ENCODE results near the gene AHRR.

Gene AHRR

DNA sequence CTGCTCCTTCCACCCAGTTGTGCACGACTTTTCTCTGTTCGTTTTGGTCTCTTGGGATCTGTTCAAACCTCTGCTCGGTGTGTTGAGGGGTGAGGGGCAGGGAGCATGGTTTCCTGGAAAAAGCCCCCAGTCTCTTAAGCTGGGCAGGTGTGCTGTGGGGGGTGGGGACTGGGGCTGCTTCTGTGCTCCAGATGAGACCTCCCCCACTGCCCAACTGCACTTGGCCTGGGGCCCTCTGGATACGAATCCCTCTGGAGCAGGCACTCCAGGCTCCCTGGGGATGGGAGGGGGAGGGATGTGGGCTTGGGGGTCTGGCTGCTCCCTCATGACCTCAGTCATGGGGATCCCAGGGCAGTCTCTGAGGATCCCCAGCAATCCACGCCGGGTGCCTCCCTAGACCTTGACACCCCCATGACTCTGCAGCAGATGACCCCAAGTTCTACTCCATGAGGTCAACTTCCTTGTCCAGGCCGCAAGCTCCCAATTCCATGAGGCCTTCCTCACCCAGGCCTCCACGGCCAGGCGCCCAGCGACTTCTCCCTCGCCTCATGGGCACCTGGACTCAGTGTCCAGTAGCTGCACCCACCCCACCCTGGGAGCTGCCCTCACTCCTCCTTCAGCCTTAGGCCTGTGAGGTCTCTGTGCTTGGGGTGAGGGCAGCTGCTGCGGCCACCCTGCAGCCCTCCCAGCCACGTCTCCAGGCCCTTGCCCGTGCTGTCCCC is 5.9 kb upstream of the AHRR start:
- Histone ChIP-seq H3K4me1 (ENCODE audit: insufficient read depth, poor library complexity, severe bottlenecking) (no peaks in the 10 kb centered on the region), H3K9me3 (ENCODE audit: severe bottlenecking) (no peaks in the 10 kb centered on the region), H3K27ac (ENCODE audit: poor library complexity, severe bottlenecking) (no peak overlapping the region), H3K27me3 (ENCODE audit: insufficient read depth, poor library complexity, severe bottlenecking) (peaks cover 21% of the 10 kb centered on the region), H3K36me3 (ENCODE audit: low read depth) (peaks cover 33% of the 10 kb centered on the region), H3K4me3 (ENCODE audit: severe bottlenecking) (no peak overlapping the region)
- DNase-seq (ENCODE audit: low spot score) = peak; percentile 65
- ATAC-seq (ENCODE audit: low read depth) = no peak
- TF ChIP-seq, protein P1, sequence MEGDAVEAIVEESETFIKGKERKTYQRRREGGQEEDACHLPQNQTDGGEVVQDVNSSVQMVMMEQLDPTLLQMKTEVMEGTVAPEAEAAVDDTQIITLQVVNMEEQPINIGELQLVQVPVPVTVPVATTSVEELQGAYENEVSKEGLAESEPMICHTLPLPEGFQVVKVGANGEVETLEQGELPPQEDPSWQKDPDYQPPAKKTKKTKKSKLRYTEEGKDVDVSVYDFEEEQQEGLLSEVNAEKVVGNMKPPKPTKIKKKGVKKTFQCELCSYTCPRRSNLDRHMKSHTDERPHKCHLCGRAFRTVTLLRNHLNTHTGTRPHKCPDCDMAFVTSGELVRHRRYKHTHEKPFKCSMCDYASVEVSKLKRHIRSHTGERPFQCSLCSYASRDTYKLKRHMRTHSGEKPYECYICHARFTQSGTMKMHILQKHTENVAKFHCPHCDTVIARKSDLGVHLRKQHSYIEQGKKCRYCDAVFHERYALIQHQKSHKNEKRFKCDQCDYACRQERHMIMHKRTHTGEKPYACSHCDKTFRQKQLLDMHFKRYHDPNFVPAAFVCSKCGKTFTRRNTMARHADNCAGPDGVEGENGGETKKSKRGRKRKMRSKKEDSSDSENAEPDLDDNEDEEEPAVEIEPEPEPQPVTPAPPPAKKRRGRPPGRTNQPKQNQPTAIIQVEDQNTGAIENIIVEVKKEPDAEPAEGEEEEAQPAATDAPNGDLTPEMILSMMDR (IDR thresholded peaks at IDR 0.05; ENCODE audit: poor library complexity, severe bottlenecking) = no peak

DNA sequence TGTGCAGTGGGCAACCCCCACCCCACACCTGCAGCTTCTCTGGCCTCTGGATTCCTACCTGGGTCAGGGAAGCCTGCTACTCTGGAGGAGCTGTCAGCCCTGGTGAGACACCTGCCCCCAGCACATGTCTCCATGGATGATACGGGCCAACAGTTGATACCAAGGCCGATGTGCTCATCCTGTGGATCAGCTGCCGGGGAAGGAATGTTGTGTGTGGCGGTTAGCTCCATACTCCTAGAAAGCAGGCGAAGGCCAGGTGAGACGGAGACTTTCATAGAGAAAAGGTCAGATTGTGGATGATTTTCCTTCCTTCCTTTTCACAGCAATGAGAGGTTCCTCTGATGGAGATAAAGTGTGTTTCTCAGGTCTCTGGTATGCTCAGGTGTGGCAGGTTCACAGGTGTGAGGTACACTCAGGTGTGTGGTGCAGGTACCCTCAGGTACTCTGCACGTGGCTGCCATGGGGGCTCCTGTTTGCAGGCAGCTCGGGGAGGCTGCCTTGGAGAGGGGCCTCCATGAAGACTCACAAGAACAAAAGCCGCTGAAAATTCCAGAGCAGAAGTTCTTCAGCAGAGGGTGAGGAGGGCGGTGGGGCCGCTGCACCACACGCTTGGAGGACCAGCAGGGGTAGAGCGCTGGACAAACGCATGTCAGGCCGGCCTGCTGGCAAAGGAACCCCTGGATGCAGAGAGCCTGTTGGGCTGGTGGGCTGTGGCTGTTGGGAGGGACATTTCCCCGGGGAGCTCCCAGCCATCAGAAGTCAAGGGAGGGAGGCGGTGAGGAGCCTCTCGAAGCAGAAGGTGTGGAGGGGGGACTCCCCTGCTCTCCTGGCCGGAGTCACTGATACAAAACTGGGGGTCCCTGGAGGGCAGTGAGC is 5.1 kb upstream of the AHRR start:
- H3K36me3 ChIP-seq (ENCODE audit: low read depth) = peaks cover 26% of the 10 kb centered on the region

DNA sequence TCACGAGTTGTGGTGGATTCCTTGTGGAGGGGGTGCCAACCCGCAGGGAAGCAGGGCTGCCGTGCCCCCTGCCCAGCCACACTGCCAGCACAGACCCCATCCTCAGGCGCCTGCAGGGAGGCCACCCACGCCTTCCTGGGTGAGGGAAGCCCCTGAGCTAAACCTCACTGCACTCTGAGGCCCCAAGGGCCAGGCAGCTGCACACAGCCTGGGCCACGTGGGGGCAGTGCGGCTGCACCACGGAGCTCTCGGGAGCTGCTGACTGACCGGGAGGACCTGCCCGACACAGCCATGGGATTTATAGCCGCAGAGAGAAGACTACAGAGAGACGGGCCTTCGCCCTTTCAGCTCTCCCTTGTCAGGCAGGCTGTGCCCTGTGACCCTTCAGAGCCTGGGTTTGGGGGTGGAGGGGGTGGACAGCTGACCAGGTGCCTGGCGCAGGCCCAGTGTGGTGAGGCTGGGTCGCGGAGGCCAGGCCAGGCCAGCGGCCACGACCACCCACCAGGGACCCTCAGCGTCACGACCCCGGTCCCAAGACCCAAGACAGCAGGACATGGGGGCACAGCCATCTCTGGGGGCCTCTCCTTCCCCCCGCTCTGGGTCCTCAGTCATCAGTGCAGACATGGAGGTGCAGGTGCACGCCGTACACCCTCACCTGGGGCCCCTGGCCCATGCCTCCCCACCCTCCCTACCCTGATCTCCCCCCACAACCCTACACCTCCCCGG is 4.3 kb upstream of the AHRR start:
- Histone ChIP-seq H3K4me1 (ENCODE audit: insufficient read depth, poor library complexity, severe bottlenecking) (no peaks in the 10 kb centered on the region), H3K9me3 (ENCODE audit: severe bottlenecking) (no peaks in the 10 kb centered on the region), H3K27ac (ENCODE audit: poor library complexity, severe bottlenecking) (no peak overlapping the region), H3K27me3 (ENCODE audit: insufficient read depth, poor library complexity, severe bottlenecking) (peaks cover 32% of the 10 kb centered on the region), H3K4me3 (ENCODE audit: severe bottlenecking) (no peak overlapping the region), H3K36me3 (ENCODE audit: low read depth) (peaks cover 19% of the 10 kb centered on the region)
- DNase-seq (ENCODE audit: low spot score) = peak; percentile 71
- ATAC-seq (ENCODE audit: low read depth) = peak; percentile 52
- TF ChIP-seq, protein P1 (IDR thresholded peaks at IDR 0.05; ENCODE audit: poor library complexity, severe bottlenecking) = peak; percentile 60

More for the DNA sequence above, 5.1 kb upstream of the AHRR start:
- peak; percentile 24; the same call in 2 of the 3 replicates for ATAC-seq (ENCODE audit: low read depth)
- H3K4me3 ChIP-seq (ENCODE audit: severe bottlenecking) = no peak overlapping the region
- H3K27ac ChIP-seq (ENCODE audit: poor library complexity, severe bottlenecking) = no peak overlapping the region
- DNase-seq (ENCODE audit: low spot score) = peak; percentile 68
- TF ChIP-seq, protein P1 (IDR thresholded peaks at IDR 0.05; ENCODE audit: poor library complexity, severe bottlenecking) = no peak
- no peaks in the 10 kb centered on the region for H3K4me1 ChIP-seq (ENCODE audit: insufficient read depth, poor library complexity, severe bottlenecking)
- H3K9me3 ChIP-seq (ENCODE audit: severe bottlenecking) = no peaks in the 10 kb centered on the region
- peaks cover 28% of the 10 kb centered on the region for H3K27me3 ChIP-seq (ENCODE audit: insufficient read depth, poor library complexity, severe bottlenecking)

DNA sequence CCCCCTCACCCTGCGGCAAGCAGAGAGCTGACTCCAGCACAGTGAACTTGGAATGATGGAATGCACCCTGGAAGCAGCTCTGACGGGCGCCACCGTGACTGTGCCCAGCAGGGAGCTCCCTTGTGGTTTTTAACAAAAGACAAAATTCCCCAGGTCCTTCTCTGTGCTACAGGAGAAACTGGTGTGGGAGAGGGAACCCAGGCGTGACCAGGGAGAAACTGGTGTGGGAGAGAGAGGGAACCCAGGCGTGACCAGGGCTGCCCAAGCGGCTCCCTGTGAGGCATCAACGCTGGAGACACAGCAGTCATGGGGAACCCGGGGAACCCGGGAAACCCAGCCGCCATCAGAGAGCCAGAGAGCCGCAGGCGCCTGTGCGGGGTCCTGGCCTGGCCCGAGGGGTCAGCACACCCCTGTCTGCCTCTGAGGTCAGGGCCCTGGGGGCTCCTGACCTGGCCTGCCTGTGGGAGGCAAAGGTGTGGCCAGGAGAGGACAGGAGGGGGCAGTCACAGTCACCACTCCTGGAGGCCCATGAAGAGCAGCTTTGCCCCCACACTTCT is 3.1 kb upstream of the AHRR start:
- DNase-seq (ENCODE audit: low spot score) (peak; percentile 68), ATAC-seq (ENCODE audit: low read depth) (no peak)
- H3K27me3 ChIP-seq (ENCODE audit: insufficient read depth, poor library complexity, severe bottlenecking) = peaks cover 39% of the 10 kb centered on the region
- no peak overlapping the region for H3K4me3 ChIP-seq (ENCODE audit: severe bottlenecking)
- TF ChIP-seq, protein P1 (IDR thresholded peaks at IDR 0.05; ENCODE audit: poor library complexity, severe bottlenecking) = no peak
- H3K9me3 ChIP-seq (ENCODE audit: severe bottlenecking) = no peaks in the 10 kb centered on the region
- H3K27ac ChIP-seq (ENCODE audit: poor library complexity, severe bottlenecking) = no peak overlapping the region
- H3K4me1 ChIP-seq (ENCODE audit: insufficient read depth, poor library complexity, severe bottlenecking) = no peaks in the 10 kb centered on the region
- H3K36me3 ChIP-seq (ENCODE audit: low read depth) = peaks cover 10% of the 10 kb centered on the region

Data from RWPE2 (cell line).